HEK293 (cell line): ENCODE data around the gene TSPEAR.
A peak's percentile ranks its signal among the peaks of the same experiment; 100 is the strongest.

ENCODE experiments used
- CTCF ChIA-PET: fragments of 350-600 bp; formaldehyde crosslinking; extraction: SDS; loops from one replicate; lab custom pipeline; 2021; ENCODE audit warnings: antibody characterized with exemption; lab: Yijun Ruan, JAX
- POLR2A ChIA-PET: fragments of 300-600 bp; formaldehyde crosslinking; extraction: SDS; loops from one replicate; lab custom pipeline; 2020; ENCODE audit warnings: antibody characterized with exemption, inconsistent platforms; lab: Yijun Ruan, JAX
- H3K27ac ChIP-seq: fragments of 200-500 bp; sonication (Bioruptor generic); 2 replicates; pipeline ENCODE4 v1.5.1; 2014; ENCODE audit warnings: low read depth, low read length, control low read depth, inconsistent platforms; ENCODE audit errors: extremely low read depth
- H3K36me3 ChIP-seq, 2 experiments: fragments of 200-500 bp in 1 of 2; sonication (Bioruptor generic) in 1 of 2; 1 replicate in 1 of 2; 2 replicates in 1 of 2; pipeline ENCODE4 v1.5.1; 2014 to 2017; ENCODE audit warnings: inconsistent platforms in 2 of 2, low read length in 2 of 2; ENCODE audit not compliant: control insufficient read depth in 2 of 2, insufficient read depth in 1 of 2
- H3K4me1 ChIP-seq: fragments of 200-500 bp; sonication (Bioruptor generic); 2 replicates; pipeline ENCODE4 v1.5.1; 2014; ENCODE audit warnings: mild to moderate bottlenecking, low read length, inconsistent platforms; ENCODE audit not compliant: control insufficient read depth, insufficient read depth
- H3K4me3 ChIP-seq: 2 replicates; pipeline ENCODE4 v1.5.1; 2011; ENCODE audit warnings: low read depth, mild to moderate bottlenecking, control low read depth, low read length, moderate library complexity
- H3K9me3 ChIP-seq: fragments of 200-500 bp; sonication (Bioruptor generic); 2 replicates; pipeline ENCODE4 v1.5.1; 2014; ENCODE audit warnings: low read depth, low read length, inconsistent platforms; ENCODE audit not compliant: control insufficient read depth, insufficient read depth
- BCL11A ChIP-seq: fragments of 450-650 bp; formaldehyde crosslinking; IDR thresholded peaks from 2 replicates; pipeline ENCODE4 v1.5.1; 2016; ENCODE audit warnings: low read depth, missing biosample characterization, missing genetic modification characterization
- BCL11B ChIP-seq: fragments of 450-650 bp; formaldehyde crosslinking; IDR thresholded peaks from 2 replicates; pipeline ENCODE4 v1.5.1; 2016; ENCODE audit warnings: low read depth, missing biosample characterization, missing genetic modification characterization
- KLF10 ChIP-seq: fragments of 450-650 bp; IDR thresholded peaks from 2 replicates; pipeline ENCODE4 v1.5.1; 2018; ENCODE audit warnings: missing biosample characterization, mild to moderate bottlenecking, missing genetic modification characterization
- KLF8 ChIP-seq: fragments of 450-650 bp; formaldehyde crosslinking; IDR thresholded peaks from 2 replicates; pipeline ENCODE4 v1.5.1; 2016; ENCODE audit warnings: missing biosample characterization, missing genetic modification characterization
- KLF9 ChIP-seq: fragments of 450-650 bp; formaldehyde crosslinking; IDR thresholded peaks from 2 replicates; pipeline ENCODE4 v1.5.1; 2016; ENCODE audit warnings: missing biosample characterization, missing genetic modification characterization, low read depth
- SALL2 ChIP-seq: fragments of 450-650 bp; formaldehyde crosslinking; IDR thresholded peaks from 2 replicates; pipeline ENCODE4 v1.5.0; 2017; ENCODE audit warnings: missing biosample characterization, mild to moderate bottlenecking, missing genetic modification characterization, borderline replicate concordance
- SCRT2 ChIP-seq: fragments of 450-650 bp; formaldehyde crosslinking; IDR thresholded peaks from 2 replicates; pipeline ENCODE4 v1.5.1; 2016; ENCODE audit warnings: missing biosample characterization, missing genetic modification characterization
- SP2 ChIP-seq: fragments of 450-650 bp; formaldehyde crosslinking; IDR thresholded peaks from 2 replicates; pipeline ENCODE4 v1.5.1; 2016; ENCODE audit warnings: missing biosample characterization, missing genetic modification characterization
- YY1 ChIP-seq: fragments of 450-650 bp; formaldehyde crosslinking; IDR thresholded peaks from 2 replicates; pipeline ENCODE4 v1.5.1; 2018; ENCODE audit warnings: missing biosample characterization, missing genetic modification characterization
- ZFHX2 ChIP-seq: fragments of 450-650 bp; formaldehyde crosslinking; conservative IDR thresholded peaks from 2 replicates; pipeline ENCODE4 v1.5.1; 2016; ENCODE audit warnings: missing biosample characterization, missing genetic modification characterization
- ZIC2 ChIP-seq: fragments of 450-650 bp; formaldehyde crosslinking; IDR thresholded peaks from 2 replicates; pipeline ENCODE4 v1.5.1; 2016; ENCODE audit warnings: missing biosample characterization, missing genetic modification characterization
- ZNF2 ChIP-seq: fragments of 450-650 bp; formaldehyde crosslinking; IDR thresholded peaks from 2 replicates; pipeline ENCODE4 v1.5.1; 2016; ENCODE audit warnings: missing biosample characterization, missing genetic modification characterization
- ZNF239 ChIP-seq: fragments of 450-650 bp; formaldehyde crosslinking; IDR thresholded peaks from 2 replicates; pipeline ENCODE4 v1.5.1; 2016; ENCODE audit warnings: missing biosample characterization, missing genetic modification characterization
- ZNF274 ChIP-seq, 2 experiments: fragments of 200-500 bp in 1 of 2; fragments of 450-650 bp in 1 of 2; sonication (Bioruptor generic) in 1 of 2; formaldehyde crosslinking in 1 of 2; IDR thresholded peaks; 2 replicates each; pipeline versions ENCODE4 v1.5.1 to v1.6.1; 2014 to 2016; ENCODE audit warnings: borderline replicate concordance in 1 of 2, inconsistent platforms in 1 of 2, low read length in 1 of 2, missing biosample characterization in 1 of 2, missing genetic modification characterization in 1 of 2
- ZNF280D ChIP-seq: fragments of 450-650 bp; formaldehyde crosslinking; IDR thresholded peaks from 2 replicates; pipeline ENCODE4 v1.5.1; 2016; ENCODE audit warnings: missing biosample characterization, missing genetic modification characterization
- ZNF324 ChIP-seq: fragments of 450-650 bp; formaldehyde crosslinking; IDR thresholded peaks from 2 replicates; pipeline ENCODE4 v1.5.1; 2016; ENCODE audit warnings: missing biosample characterization, missing genetic modification characterization
- ZNF341 ChIP-seq: fragments of 450-650 bp; formaldehyde crosslinking; IDR thresholded peaks from 2 replicates; pipeline ENCODE4; 2016; ENCODE audit warnings: low read depth, missing biosample characterization, missing genetic modification characterization
- ZNF529 ChIP-seq: fragments of 450-650 bp; formaldehyde crosslinking; IDR thresholded peaks from 2 replicates; pipeline ENCODE4 v1.5.1; 2017; ENCODE audit warnings: missing genetic modification characterization, missing biosample characterization; ENCODE audit not compliant: insufficient replicate concordance
- ZNF555 ChIP-seq: fragments of 450-650 bp; formaldehyde crosslinking; conservative IDR thresholded peaks from 2 replicates; pipeline ENCODE4 v1.5.1; 2017; ENCODE audit warnings: missing biosample characterization, mild to moderate bottlenecking, missing genetic modification characterization, inconsistent platforms
- ZNF621 ChIP-seq: fragments of 450-650 bp; formaldehyde crosslinking; IDR thresholded peaks from 2 replicates; pipeline ENCODE4 v1.5.1; 2017; ENCODE audit warnings: missing biosample characterization, missing genetic modification characterization
- ZNF645 ChIP-seq: fragments of 450-650 bp; formaldehyde crosslinking; IDR thresholded peaks from 2 replicates; pipeline ENCODE4; 2016; ENCODE audit warnings: missing biosample characterization, missing genetic modification characterization
- ZNF777 ChIP-seq: fragments of 450-650 bp; formaldehyde crosslinking; IDR thresholded peaks from 2 replicates; pipeline ENCODE4 v1.5.1; 2017; ENCODE audit warnings: missing biosample characterization, missing genetic modification characterization, borderline replicate concordance
- ZNF785 ChIP-seq: fragments of 450-650 bp; formaldehyde crosslinking; IDR thresholded peaks from 2 replicates; pipeline ENCODE4 v1.5.1; 2016; ENCODE audit warnings: missing biosample characterization, missing genetic modification characterization

Gene TSPEAR

GRCh38 chr21:44616591-44616926 lies 94.8 kb downstream of the TSPEAR start (continued):
- TF ChIP-seq ZNF274 (IDR thresholded peaks at IDR 0.05; ENCODE audit: low read length) (no peak), ZNF274 (tag by site-specific recombination; IDR thresholded peaks at IDR 0.05; ENCODE audit: borderline replicate concordance) (no peak), SP2 (tag by site-specific recombination) (no peak), BCL11A (tag by site-specific recombination) (no peak), KLF10 (tag by site-specific recombination) (no peak), YY1 (no peak)

GRCh38 chr21:44615911-44616590 lies 95.3 kb downstream of the TSPEAR start:
- no peaks in the 10 kb centered on the region for H3K36me3 ChIP-seq
- POLR2A ChIA-PET, result no interaction called here
- H3K4me3 ChIP-seq, result no peak overlapping the region
- no peak overlapping the region for H3K27ac ChIP-seq
- TF ChIP-seq KLF8 (tag by site-specific recombination) (no peak), ZIC2 (tag by site-specific recombination) (peak; percentile 88)
- TF ChIP-seq, all 188 proteins: peak for 1
- H3K4me1 ChIP-seq, result no peaks in the 10 kb centered on the region
- H3K9me3 ChIP-seq, result no peaks in the 10 kb centered on the region
- CTCF ChIA-PET, result interaction anchor here (1.1 kb wide), 1 partner anchor 105 kb away, joined by 6 read pairs; no protein-coding TSS in a partner anchor

- ChIA-PET POLR2A (no interaction called here), CTCF (interaction anchor here (1.1 kb wide), 1 partner anchor 105 kb away, joined by 6 read pairs; no protein-coding TSS in a partner anchor)
- H3K9me3 ChIP-seq, result no peaks in the 10 kb centered on the region
- TF ChIP-seq ZNF239 (tag by site-specific recombination) (no peak), BCL11B (tag by site-specific recombination) (no peak), ZNF341 (tag by site-specific recombination) (no peak), ZNF529 (tag by site-specific recombination) (no peak), ZNF777 (tag by site-specific recombination) (no peak), ZNF621 (tag by site-specific recombination) (no peak), KLF9 (tag by site-specific recombination) (no peak), SALL2 (tag by site-specific recombination) (no peak), SCRT2 (tag by site-specific recombination) (no peak), ZNF785 (tag by site-specific recombination) (no peak)
- H3K4me1 ChIP-seq, result no peaks in the 10 kb centered on the region
- no peak overlapping the region for H3K27ac ChIP-seq
- no peak overlapping the region for H3K4me3 ChIP-seq
- no peaks in the 10 kb centered on the region for H3K36me3 ChIP-seq
Measured at GRCh38 chr21:44615466-44615865, 95.9 kb downstream of the TSPEAR start.

GRCh38 chr21:44614961-44615391 lies 96.4 kb downstream of the TSPEAR start:
- Histone ChIP-seq H3K36me3 (no peaks in the 10 kb centered on the region), H3K4me1 (no peaks in the 10 kb centered on the region), H3K9me3 (no peaks in the 10 kb centered on the region), H3K4me3 (no peak overlapping the region), H3K27ac (no peak overlapping the region)
- POLR2A ChIA-PET, result no interaction called here
- CTCF ChIA-PET, result interaction anchor here (0.7 to 1.1 kb wide), 2 partner anchors 62 to 104 kb away, joined by 3 to 6 read pairs; no protein-coding TSS in a partner anchor
- TF ChIP-seq ZNF645 (tag by site-specific recombination), result no peak
- TF ChIP-seq ZNF2 (tag by site-specific recombination), result no peak
- no peak for TF ChIP-seq ZNF280D
- TF ChIP-seq ZNF324, result no peak
- no peak for TF ChIP-seq ZNF555 (tag by site-specific recombination)
- TF ChIP-seq ZFHX2, result no peak
